B cell (primary cell): ENCODE measurements around the gene PPP1R26. TPM values are rescaled to one million over a fixed set of nuclear protein-coding genes. Genes with fewer than 3 reads are reported as not detected.

ENCODE experiments used
- ATAC-seq: fragments of 200-7000 bp; cut with Tn5 transposase; one replicate; pipeline ENCODE4 v1.10.0; 2021; ENCODE audit warnings: low read depth, mild to moderate bottlenecking, moderate number of reproducible peaks, moderate library complexity
- CTCF ChIA-PET: fragments of 350-600 bp; sonication (Branson Sonifier 250); formaldehyde crosslinking; loops from one replicate; lab custom pipeline; 2021; ENCODE audit warnings: antibody characterized with exemption, inconsistent platforms; lab: Charles Lee
- POLR2A ChIA-PET: fragments of 350-600 bp; sonication (Branson Sonifier 250); formaldehyde crosslinking; loops from one replicate; lab custom pipeline; 2021; ENCODE audit warnings: antibody characterized with exemption; lab: Charles Lee
- DNase-seq: peaks from one replicate; pipeline ENCODE4 v3.0.0; 2013
- H2AFZ ChIP-seq: 2 replicates; pipeline ENCODE4 v1.6.1; 2012; ENCODE audit warnings: mild to moderate bottlenecking, low read depth, low read length; ENCODE audit not compliant: insufficient read depth, poor library complexity, severe bottlenecking
- H3K27ac ChIP-seq, 2 donors: 1 replicate in 1 of 2; 2 replicates in 1 of 2; pipeline ENCODE4 v1.5.1; 2012 to 2013; ENCODE audit warnings: low read length in 2 of 2, mild to moderate bottlenecking in 2 of 2, moderate library complexity in 1 of 2
- H3K27me3 ChIP-seq, 4 experiments: fragments of 200-600 bp in 1 of 4; sonication (generic) in 1 of 4; replicated peaks in 1 of 4; 1 replicate in 2 of 4; 2 replicates in 2 of 4; pipeline versions ENCODE4 v1.6.1 to v1.7.0; 2013 to 2016; ENCODE audit warnings: low read length in 3 of 4, mild to moderate bottlenecking in 2 of 4, mixed read lengths in 1 of 4, moderate library complexity in 1 of 4; ENCODE audit not compliant: insufficient read depth in 4 of 4, control insufficient read depth in 3 of 4; ENCODE audit errors: control extremely low read depth in 1 of 4
- H3K36me3 ChIP-seq, 2 experiments: replicated peaks in 1 of 2; 1 replicate in 1 of 2; 2 replicates in 1 of 2; pipeline versions ENCODE4 v1.6.1 to v1.7.1; 2013; ENCODE audit warnings: low read length in 1 of 2; ENCODE audit not compliant: insufficient read depth in 2 of 2, control insufficient read depth in 1 of 2; ENCODE audit errors: control extremely low read depth in 1 of 2, extremely low read depth in 1 of 2
- H3K4me1 ChIP-seq, 2 donors: fragments of 200-600 bp in 1 of 2; sonication (generic) in 1 of 2; 1 replicate in 1 of 2; 2 replicates in 1 of 2; pipeline versions ENCODE4 v1.5.1 to v1.6.1; 2013 to 2017; ENCODE audit warnings: low read length in 2 of 2; ENCODE audit not compliant: control insufficient read depth in 2 of 2, insufficient read depth in 2 of 2
- H3K4me2 ChIP-seq: replicated peaks from 2 replicates; pipeline ENCODE3; 2012; ENCODE audit warnings: mild to moderate bottlenecking, low read depth, low read length; ENCODE audit not compliant: poor library complexity, severe bottlenecking
- H3K4me3 ChIP-seq, 5 experiments: fragments of 200-600 bp in 1 of 5; sonication (generic) in 1 of 5; 1 replicate in 3 of 5; 2 replicates in 2 of 5; pipeline versions ENCODE4 v1.5.1 to v1.7.0; 2011 to 2016; ENCODE audit warnings: low read length in 4 of 5, mild to moderate bottlenecking in 4 of 5, low read depth in 2 of 5, control low read depth in 1 of 5, moderate library complexity in 1 of 5; ENCODE audit not compliant: insufficient read depth in 1 of 5; ENCODE audit errors: control extremely low read depth in 1 of 5, extremely low read depth in 1 of 5
- H3K79me2 ChIP-seq: fragments of 200-600 bp; sonication (generic); one replicate; pipeline ENCODE4 v1.6.0; 2016; ENCODE audit warnings: low read length; ENCODE audit not compliant: control insufficient read depth, insufficient read depth
- H3K9ac ChIP-seq: fragments of 200-600 bp; sonication (generic); 2 replicates; pipeline ENCODE4 v1.6.1; 2017; ENCODE audit warnings: mild to moderate bottlenecking, low read length, moderate library complexity
- H3K9me3 ChIP-seq, 3 donors: one replicate each; pipeline versions ENCODE4 v1.6.1 to v1.7.1; 2013; ENCODE audit warnings: low read length in 2 of 3; ENCODE audit not compliant: control insufficient read depth in 2 of 3, insufficient read depth in 1 of 3; ENCODE audit errors: control extremely low read depth in 1 of 3
- H4K20me1 ChIP-seq: 2 replicates; pipeline ENCODE4 v1.6.0; 2012; ENCODE audit warnings: mild to moderate bottlenecking, low read length; ENCODE audit not compliant: insufficient read depth, control insufficient read depth, poor library complexity, severe bottlenecking
- H3K27ac Mint-ChIP-seq: one replicate; pipeline ENCODE4 v1.8.0; 2021; ENCODE audit warnings: mixed read lengths
- H3K27me3 Mint-ChIP-seq: one replicate; pipeline ENCODE4 v1.8.0; 2021; ENCODE audit warnings: mixed read lengths
- H3K4me1 Mint-ChIP-seq: one replicate; pipeline ENCODE4 v1.8.0; 2021; ENCODE audit warnings: mixed read lengths
- H3K4me3 Mint-ChIP-seq: one replicate; pipeline ENCODE4 v1.8.0; 2021; ENCODE audit warnings: mixed read lengths
- H3K9me3 Mint-ChIP-seq: one replicate; pipeline ENCODE4 v1.8.0; 2022; ENCODE audit warnings: mixed read lengths; ENCODE audit not compliant: insufficient read depth
- CTCF ChIP-seq: fragments of 200-600 bp; IDR thresholded peaks from one replicate; pipeline ENCODE4 v1.8.0; 2022; ENCODE audit warnings: antibody characterized with exemption, mild to moderate bottlenecking
- EZH2 ChIP-seq: IDR thresholded peaks from 2 replicates; pipeline ENCODE4 v1.6.1; 2012; ENCODE audit warnings: borderline replicate concordance, low read depth, mild to moderate bottlenecking, moderate library complexity, low read length; ENCODE audit not compliant: insufficient read depth, poor library complexity, severe bottlenecking
- WGBS: methylation state at CpG from one replicate; pipeline ENCODE4 v1.1.5; 2013; ENCODE audit warnings: missing lambda C conversion rate; ENCODE audit not compliant: insufficient coverage; 5-methylcytosine and 5-hydroxymethylcytosine counted together
- intact Hi-C: fragments of 100-400 bp; cut with micrococcal nuclease; formaldehyde crosslinking; loops from one replicate; pipeline ENCODE4 v1.10.0; 2022
- polyA plus RNA-seq: library from polyadenylated mRNA; depleted of rRNA; stranded (reverse); fragments of >200 nt; gene quantifications from 2 replicates; pipeline ENCODE4 v1.2.3, GENCODE V29; 2012
- total RNA-seq, 2 donors: library from RNA; stranded (reverse); fragments of 120-200 nt in 1 of 2; gene quantifications; 1 replicate in 1 of 2; 2 replicates in 1 of 2; pipeline versions ENCODE4 v1.2.3 to v1.2.4, GENCODE V29; 2013 to 2022

Gene PPP1R26
- total and polyA plus RNA-seq, 2 donors (not counting 1 experiment from before 2014, with no cell fraction given), result 1.9 to 7.8 TPM

GRCh38 chr9:135516132-135516860, 36.7 kb downstream of the PPP1R26 start:
- H3K27me3 ChIP-seq, result no peaks in the 10 kb centered on the region
- no peaks in the 10 kb centered on the region for H3K36me3 ChIP-seq
- H3K9ac ChIP-seq, result no peak overlapping the region
- no peaks in the 10 kb centered on the region for H3K79me2 ChIP-seq
- 59% methylated on average over 23 of the region's 25 CpGs for WGBS
- H3K4me2 ChIP-seq, result no peak overlapping the region
- H3K9me3 Mint-ChIP-seq, result no peaks in the 10 kb centered on the region
- TF ChIP-seq CTCF (no peak), EZH2 (no peak)
- POLR2A ChIA-PET, result no interaction called here
- H3K4me3 ChIP-seq, result no peak overlapping the region
- CTCF ChIA-PET, result no interaction called here
- H3K27ac ChIP-seq, result no peak overlapping the region
- ATAC-seq, result no peak
- intact Hi-C loops, result no loop called here
- H2AFZ ChIP-seq, result no peak overlapping the region
- peaks cover 8% of the 10 kb centered on the region for H3K27me3 Mint-ChIP-seq
- H3K4me1 ChIP-seq, result no peaks in the 10 kb centered on the region
- DNase-seq, result no peak
- H3K4me3 Mint-ChIP-seq, result no peak overlapping the region
- H3K27ac Mint-ChIP-seq, result no peak overlapping the region
- H4K20me1 ChIP-seq, result no peaks in the 10 kb centered on the region
- H3K4me1 Mint-ChIP-seq, result no peaks in the 10 kb centered on the region
- no peaks in the 10 kb centered on the region for H3K9me3 ChIP-seq

GRCh38 chr9:135517407-135517822, 37.8 kb downstream of the PPP1R26 start:
- intact Hi-C loops, result no loop called here
- Mint-ChIP-seq H3K27me3 (peaks cover 8% of the 10 kb centered on the region), H3K27ac (no peak overlapping the region), H3K4me1 (no peaks in the 10 kb centered on the region), H3K9me3 (no peaks in the 10 kb centered on the region), H3K4me3 (no peak overlapping the region)
- TF ChIP-seq EZH2 (no peak), CTCF (no peak)
- Histone ChIP-seq H3K27me3 (no peaks in the 10 kb centered on the region), H3K4me2 (no peak overlapping the region), H4K20me1 (no peaks in the 10 kb centered on the region), H3K79me2 (no peaks in the 10 kb centered on the region), H3K27ac (no peak overlapping the region), H3K9me3 (no peaks in the 10 kb centered on the region), H2AFZ (no peak overlapping the region), H3K36me3 (no peaks in the 10 kb centered on the region), H3K4me3 (no peak overlapping the region), H3K4me1 (no peaks in the 10 kb centered on the region), H3K9ac (no peak overlapping the region)
- ChIA-PET POLR2A (no interaction called here), CTCF (no interaction called here)
- WGBS, result 96% methylated on average over 24 of the region's 24 CpGs
- ATAC-seq (no peak), DNase-seq (no peak)
